Neural cell (in vitro differentiated cells): ENCODE measurements around the gene LCAT. TPM values are rescaled to one million over a fixed set of nuclear protein-coding genes. Genes with fewer than 3 reads are reported as not detected.

Source experiments
- H2AFZ ChIP-seq: fragments of 200-600, 300-800 bp; sonication (generic), shearing (Covaris generic); 2 replicates; pipeline ENCODE4 v1.6.0; 2014; ENCODE audit warnings: low read depth, mild to moderate bottlenecking, antibody characterized with exemption, low read length, moderate library complexity
- H3F3A ChIP-seq: fragments of 200-600 bp; shearing (Covaris generic); 2 replicates; pipeline ENCODE4 v1.6.1; 2016; ENCODE audit warnings: mild to moderate bottlenecking, moderate library complexity, mixed read lengths, antibody characterized with exemption, low read length; ENCODE audit not compliant: insufficient read depth, poor library complexity, severe bottlenecking
- H3K27ac ChIP-seq: fragments of 200-600, 300-800 bp; sonication (generic), shearing (Covaris generic); 2 replicates; pipeline ENCODE4 v1.5.1; 2014; ENCODE audit warnings: mild to moderate bottlenecking, low read length, moderate library complexity
- H3K27me3 ChIP-seq: fragments of 300-800, 200-600 bp; sonication (generic), shearing (Covaris generic); 2 replicates; pipeline ENCODE4 v1.6.0; 2014; ENCODE audit warnings: mild to moderate bottlenecking, low read depth, low read length, moderate library complexity; ENCODE audit not compliant: insufficient read depth
- H3K36me3 ChIP-seq: fragments of 300-800, 200-600 bp; sonication (generic), shearing (Covaris generic); 2 replicates; pipeline ENCODE4 v1.5.1; 2014; ENCODE audit warnings: mild to moderate bottlenecking, antibody characterized with exemption, low read length, moderate library complexity; ENCODE audit not compliant: insufficient read depth
- H3K4me2 ChIP-seq: fragments of 300-800, 200-600 bp; sonication (generic), shearing (Covaris generic); 2 replicates; pipeline ENCODE4 v1.6.0; 2014; ENCODE audit warnings: mild to moderate bottlenecking, low read length
- H3K4me3 ChIP-seq: fragments of 300-800, 200-600 bp; sonication (generic), shearing (Covaris generic); 2 replicates; pipeline ENCODE4 v1.5.1; 2014; ENCODE audit warnings: mild to moderate bottlenecking, low read length, moderate library complexity
- H3K79me2 ChIP-seq: fragments of 200-600 bp; shearing (Covaris generic); replicated peaks from 2 replicates; pipeline ENCODE4 v1.6.0; 2014; ENCODE audit warnings: mild to moderate bottlenecking, low read length, moderate library complexity; ENCODE audit not compliant: insufficient read depth
- H3K9ac ChIP-seq: fragments of 300-800, 200-600 bp; sonication (generic), shearing (Covaris generic); 2 replicates; pipeline ENCODE4 v1.6.1; 2016; ENCODE audit warnings: mild to moderate bottlenecking, low read length, mixed read lengths
- H3K9me2 ChIP-seq: fragments of 200-600 bp; shearing (Covaris generic); 2 replicates; pipeline ENCODE4 v1.6.1; 2016; ENCODE audit warnings: mild to moderate bottlenecking, low read length, mixed read lengths; ENCODE audit not compliant: insufficient read depth
- H3K9me3 ChIP-seq: fragments of 200-600, 300-800 bp; sonication (generic), shearing (Covaris generic); 2 replicates; pipeline ENCODE4 v1.6.1; 2016; ENCODE audit warnings: mild to moderate bottlenecking, mixed run types, low read length, moderate library complexity, mixed read lengths
- H4K20me1 ChIP-seq: fragments of 200-600 bp; shearing (Covaris generic); 2 replicates; pipeline ENCODE4 v1.6.1; 2016; ENCODE audit warnings: mild to moderate bottlenecking, mixed run types; ENCODE audit not compliant: insufficient read depth
- CTCF ChIP-seq: fragments of 450-650 bp; IDR thresholded peaks from 2 replicates; pipeline ENCODE4 v1.5.1; 2014; ENCODE audit warnings: antibody characterized with exemption, mild to moderate bottlenecking, moderate library complexity; ENCODE audit not compliant: poor library complexity, severe bottlenecking
- EP300 ChIP-seq: fragments of 450-650 bp; conservative IDR thresholded peaks from 2 replicates; pipeline ENCODE4 v1.6.1; 2014; ENCODE audit warnings: antibody characterized with exemption, mild to moderate bottlenecking, moderate library complexity; ENCODE audit not compliant: poor library complexity, severe bottlenecking
- EZH2 ChIP-seq: fragments of 200-600, 300-800 bp; shearing (Covaris generic), sonication (generic); IDR thresholded peaks from 2 replicates; pipeline ENCODE4 v1.6.1; 2014; ENCODE audit warnings: antibody characterized with exemption, low read length, borderline replicate concordance, mild to moderate bottlenecking; ENCODE audit not compliant: insufficient read depth, poor library complexity, severe bottlenecking
- MXI1 ChIP-seq: fragments of 450-650 bp; conservative IDR thresholded peaks from 2 replicates; pipeline ENCODE4 v1.6.1; 2014; ENCODE audit warnings: antibody characterized with exemption, mild to moderate bottlenecking; ENCODE audit not compliant: poor library complexity, severe bottlenecking
- POLR2AphosphoS5 ChIP-seq: IDR thresholded peaks from 2 replicates; pipeline ENCODE4 v1.6.1; 2012
- RAD21 ChIP-seq: fragments of 450-650 bp; conservative IDR thresholded peaks from 2 replicates; pipeline ENCODE4 v1.6.1; 2014; ENCODE audit warnings: antibody characterized with exemption, mild to moderate bottlenecking, moderate library complexity
- REST ChIP-seq: IDR thresholded peaks from 2 replicates; pipeline ENCODE4 v1.6.1; 2012; ENCODE audit warnings: borderline replicate concordance
- SMC3 ChIP-seq: fragments of 450-650 bp; conservative IDR thresholded peaks from 2 replicates; pipeline ENCODE4 v1.6.1; 2014; ENCODE audit warnings: antibody characterized with exemption, mild to moderate bottlenecking, moderate library complexity; ENCODE audit not compliant: poor library complexity
- TAF1 ChIP-seq: IDR thresholded peaks from 2 replicates; pipeline ENCODE4 v1.6.1; 2012; ENCODE audit warnings: low read depth
- polyA plus RNA-seq: library from polyadenylated mRNA; depleted of rRNA; stranded (reverse); fragments of >200 nt; gene quantifications from 2 replicates; pipeline ENCODE4 v1.2.3, GENCODE V29; 2014

Gene LCAT
- polyA plus RNA-seq, 1 donor from 2014 or later, result 0.32 TPM

DNA sequence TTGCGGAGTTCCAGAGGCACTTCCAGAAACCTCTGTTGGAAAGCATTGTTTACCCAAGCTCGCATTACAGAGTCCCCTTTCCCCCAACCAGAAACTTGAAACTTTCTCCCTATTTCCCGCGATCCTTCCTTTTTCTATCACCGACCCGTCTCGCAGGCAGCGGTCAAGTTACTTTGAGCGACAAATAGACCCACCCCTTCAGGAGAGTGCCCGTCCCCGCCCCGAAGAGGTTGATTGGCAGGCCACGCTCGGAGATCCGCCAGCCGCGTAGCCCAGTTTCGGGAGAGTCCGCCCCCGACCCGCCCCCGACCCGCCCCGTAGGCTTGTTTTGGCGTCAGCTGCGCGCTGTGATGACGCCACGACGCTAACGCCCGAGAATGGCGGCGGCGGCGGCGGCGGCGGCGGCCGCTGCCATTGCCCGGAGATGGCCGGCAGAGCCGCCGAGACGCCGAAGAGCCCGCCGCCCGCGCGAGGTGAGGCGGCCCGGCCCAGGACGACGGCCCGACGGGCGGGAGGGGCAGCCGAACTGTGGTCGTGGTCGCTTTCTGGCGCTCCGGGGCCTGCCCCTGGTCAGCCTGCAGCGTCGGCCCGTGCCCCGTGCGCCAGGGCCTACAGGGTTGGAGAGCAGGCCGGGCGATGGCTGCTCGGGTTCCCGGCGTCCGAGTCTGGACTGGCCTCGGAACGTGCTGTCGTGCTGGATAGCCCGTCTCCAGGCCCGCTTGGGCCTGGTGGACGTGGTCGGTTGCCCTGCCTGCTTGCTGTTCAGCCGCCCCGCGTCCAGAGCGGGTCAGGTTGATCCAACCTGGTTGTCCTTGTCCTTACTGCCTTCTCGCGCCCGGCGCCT lies 50.8 kb downstream of the LCAT start, which contains the start of gene PSKH1:
Gene PSKH1 (plus strand): TSS at position 356 of the 844 bp plus-strand sequence. CDS start 15,496 bp downstream, outside the sequence.
- no peaks in the 10 kb centered on the region for H3K9me3 ChIP-seq
- no peaks in the 10 kb centered on the region for H3K36me3 ChIP-seq
- H3K27me3 ChIP-seq, result no peaks in the 10 kb centered on the region
- TF ChIP-seq REST (peak; percentile 26), EP300 (peak; percentile 54), TAF1 (no peak), CTCF (no peak), SMC3 (no peak), RAD21 (no peak), MXI1 (peak; percentile 76), POLR2AphosphoS5 (peak; percentile 89), EZH2 (no peak)
- H2AFZ ChIP-seq, result peak within 1 kb of the TSS; percentile 66
- no peaks in the 10 kb centered on the region for H4K20me1 ChIP-seq
- peak within 1 kb of the TSS; percentile 90 for H3K27ac ChIP-seq
- H3K4me3 ChIP-seq, result peak within 1 kb of the TSS; percentile 98
- no peaks in the 10 kb centered on the region for H3K9me2 ChIP-seq
- H3F3A ChIP-seq, result no peaks in the 10 kb centered on the region
- peak within 1 kb of the TSS; percentile 99 for H3K4me2 ChIP-seq
- H3K79me2 ChIP-seq, result peaks cover 18% of the 10 kb centered on the region
- peak within 1 kb of the TSS; percentile 98 for H3K9ac ChIP-seq

GRCh38 chr16:67892375-67892774 lies 51.5 kb downstream of the LCAT start:
- Histone ChIP-seq H3K9me2 (no peaks in the 10 kb centered on the region), H3K27ac (no peak overlapping the region), H3K9me3 (no peaks in the 10 kb centered on the region), H3K27me3 (no peaks in the 10 kb centered on the region), H3K4me2 (peak overlapping the region; percentile 54), H4K20me1 (no peaks in the 10 kb centered on the region), H2AFZ (no peak overlapping the region), H3K79me2 (peaks cover 18% of the 10 kb centered on the region), H3K4me3 (peak overlapping the region; percentile 98), H3F3A (no peaks in the 10 kb centered on the region), H3K36me3 (no peaks in the 10 kb centered on the region), H3K9ac (peak overlapping the region; percentile 29)
- TF ChIP-seq REST (no peak), EP300 (no peak), POLR2AphosphoS5 (no peak), SMC3 (no peak), TAF1 (no peak), EZH2 (no peak), RAD21 (no peak), CTCF (no peak), MXI1 (no peak)
